OCI-LY1 (cell line): Measurements from ENCODE around the gene USP54.

Source experiments
- H2AFZ ChIP-seq: fragments of 200-600 bp; sonication (generic), shearing (Covaris generic); 2 replicates; pipeline ENCODE4 v1.6.0; 2014; ENCODE audit warnings: antibody characterized with exemption, mild to moderate bottlenecking, low read length
- H3F3A ChIP-seq: fragments of 200-600 bp; sonication (generic), shearing (Covaris generic); 2 replicates; pipeline ENCODE4 v1.6.0; 2014; ENCODE audit warnings: mild to moderate bottlenecking, antibody characterized with exemption, low read length, moderate library complexity; ENCODE audit not compliant: insufficient read depth
- H3K27ac ChIP-seq: fragments of 200-600 bp; sonication (generic); 2 replicates; pipeline ENCODE4 v1.5.1; 2014; ENCODE audit warnings: low read length, mixed run types, mild to moderate bottlenecking, low read depth; ENCODE audit not compliant: poor library complexity, severe bottlenecking
- H3K27me3 ChIP-seq: fragments of 200-600 bp; sonication (generic); 2 replicates; pipeline ENCODE4 v1.6.0; 2014; ENCODE audit warnings: antibody characterized with exemption, mild to moderate bottlenecking, low read length, moderate library complexity; ENCODE audit not compliant: insufficient read depth
- H3K36me3 ChIP-seq: fragments of 200-600 bp; sonication (generic); 2 replicates; pipeline ENCODE4 v1.6.1; 2014; ENCODE audit warnings: mild to moderate bottlenecking, antibody characterized with exemption, low read length, moderate library complexity, mixed read lengths; ENCODE audit not compliant: insufficient read depth
- H3K4me1 ChIP-seq: fragments of 200-600 bp; sonication (generic); 2 replicates; pipeline ENCODE4 v1.5.1; 2014; ENCODE audit warnings: mild to moderate bottlenecking, low read length, moderate library complexity; ENCODE audit not compliant: insufficient read depth, severe bottlenecking
- H3K4me2 ChIP-seq: fragments of 200-600 bp; sonication (generic), shearing (Covaris generic); 2 replicates; pipeline ENCODE4 v1.6.1; 2014; ENCODE audit warnings: low read length
- H3K4me3 ChIP-seq: fragments of 200-600 bp; sonication (generic); 2 replicates; pipeline ENCODE4 v1.5.1; 2014; ENCODE audit warnings: low read length, low read depth, mild to moderate bottlenecking, mixed read lengths; ENCODE audit not compliant: poor library complexity, severe bottlenecking
- H3K79me2 ChIP-seq: fragments of 200-600 bp; shearing (Covaris generic); 2 replicates; pipeline ENCODE4 v1.6.1; 2016; ENCODE audit warnings: mixed run types, low read length, mixed read lengths; ENCODE audit not compliant: insufficient read depth
- H3K9ac ChIP-seq: fragments of 200-600 bp; sonication (generic), shearing (Covaris generic); 2 replicates; pipeline ENCODE4 v1.6.1; 2014; ENCODE audit warnings: mild to moderate bottlenecking, low read length, mixed read lengths
- H3K9me2 ChIP-seq: fragments of 200-600 bp; sonication (generic), shearing (Covaris generic); 2 replicates; pipeline ENCODE4 v1.6.1; 2014; ENCODE audit warnings: low read depth, mild to moderate bottlenecking, low read length, mixed read lengths
- H3K9me3 ChIP-seq: fragments of 200-600 bp; shearing (Covaris generic); 2 replicates; pipeline ENCODE4 v1.6.1; 2014; ENCODE audit warnings: low read length, mixed read lengths
- H4K20me1 ChIP-seq: fragments of 200-600 bp; sonication (generic), shearing (Covaris generic); 2 replicates; pipeline ENCODE4 v1.6.0; 2016; ENCODE audit warnings: mild to moderate bottlenecking, low read length; ENCODE audit not compliant: insufficient read depth
- EZH2 ChIP-seq: fragments of 200-600 bp; sonication (generic), shearing (Covaris generic); IDR thresholded peaks from 2 replicates; pipeline ENCODE4 v1.8.0; 2017; ENCODE audit warnings: borderline replicate concordance, mixed run types, mild to moderate bottlenecking, antibody characterized with exemption, low read length, moderate library complexity, mixed read lengths
- TF ChIP-seq, protein P1 (sequence below): fragments of 200-600 bp; sonication (generic), shearing (Covaris generic); IDR thresholded peaks from 2 replicates; pipeline ENCODE4 v1.5.1; 2017; ENCODE audit warnings: mild to moderate bottlenecking, antibody characterized with exemption, low read length, moderate library complexity, mixed read lengths

The USP54 gene

DNA sequence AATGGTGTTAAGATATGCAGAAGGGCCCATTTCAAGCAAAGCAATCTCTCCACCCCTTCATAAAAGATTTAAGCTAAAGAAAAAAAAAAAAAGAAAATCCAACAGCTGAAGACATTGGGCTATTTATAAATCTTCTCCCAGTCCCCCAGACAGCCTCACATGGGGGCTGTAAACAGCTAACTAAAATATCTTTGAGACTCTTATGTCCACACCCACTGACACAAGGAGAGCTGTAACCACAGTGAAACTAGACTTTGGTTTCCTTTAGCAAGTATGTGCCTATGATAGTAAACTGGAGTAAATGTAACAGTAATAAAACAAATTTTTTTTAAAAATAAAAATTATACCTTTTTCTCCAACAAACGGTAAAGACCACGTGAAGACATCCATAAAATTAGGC is 123.9 kb downstream of the USP54 start:
- H3K9me2 ChIP-seq: no peaks in the 10 kb centered on the region
- no peak overlapping the region for H3K27ac ChIP-seq
- no peak overlapping the region for H2AFZ ChIP-seq
- no peak overlapping the region for H3K4me2 ChIP-seq
- no peaks in the 10 kb centered on the region for H4K20me1 ChIP-seq
- H3K9ac ChIP-seq: no peak overlapping the region
- no peaks in the 10 kb centered on the region for H3K27me3 ChIP-seq
- no peaks in the 10 kb centered on the region for H3K79me2 ChIP-seq
- no peak overlapping the region for H3K4me3 ChIP-seq
- H3F3A ChIP-seq: no peaks in the 10 kb centered on the region
- no peaks in the 10 kb centered on the region for H3K9me3 ChIP-seq
- TF ChIP-seq, protein P1, sequence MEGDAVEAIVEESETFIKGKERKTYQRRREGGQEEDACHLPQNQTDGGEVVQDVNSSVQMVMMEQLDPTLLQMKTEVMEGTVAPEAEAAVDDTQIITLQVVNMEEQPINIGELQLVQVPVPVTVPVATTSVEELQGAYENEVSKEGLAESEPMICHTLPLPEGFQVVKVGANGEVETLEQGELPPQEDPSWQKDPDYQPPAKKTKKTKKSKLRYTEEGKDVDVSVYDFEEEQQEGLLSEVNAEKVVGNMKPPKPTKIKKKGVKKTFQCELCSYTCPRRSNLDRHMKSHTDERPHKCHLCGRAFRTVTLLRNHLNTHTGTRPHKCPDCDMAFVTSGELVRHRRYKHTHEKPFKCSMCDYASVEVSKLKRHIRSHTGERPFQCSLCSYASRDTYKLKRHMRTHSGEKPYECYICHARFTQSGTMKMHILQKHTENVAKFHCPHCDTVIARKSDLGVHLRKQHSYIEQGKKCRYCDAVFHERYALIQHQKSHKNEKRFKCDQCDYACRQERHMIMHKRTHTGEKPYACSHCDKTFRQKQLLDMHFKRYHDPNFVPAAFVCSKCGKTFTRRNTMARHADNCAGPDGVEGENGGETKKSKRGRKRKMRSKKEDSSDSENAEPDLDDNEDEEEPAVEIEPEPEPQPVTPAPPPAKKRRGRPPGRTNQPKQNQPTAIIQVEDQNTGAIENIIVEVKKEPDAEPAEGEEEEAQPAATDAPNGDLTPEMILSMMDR: no peak
- no peak for TF ChIP-seq EZH2
- H3K4me1 ChIP-seq: no peaks in the 10 kb centered on the region
- H3K36me3 ChIP-seq: peaks cover 69% of the 10 kb centered on the region

- Histone ChIP-seq H3K9me3 (no peaks in the 10 kb centered on the region), H3K4me1 (no peaks in the 10 kb centered on the region), H3K9me2 (no peaks in the 10 kb centered on the region), H3F3A (no peaks in the 10 kb centered on the region), H3K9ac (no peak overlapping the region), H3K27me3 (no peaks in the 10 kb centered on the region), H3K36me3 (peaks cover 59% of the 10 kb centered on the region), H4K20me1 (no peaks in the 10 kb centered on the region), H3K27ac (no peak overlapping the region), H3K4me2 (no peak overlapping the region), H3K4me3 (no peak overlapping the region), H3K79me2 (no peaks in the 10 kb centered on the region), H2AFZ (no peak overlapping the region)
- TF ChIP-seq, protein P1: no peak
- no peak for TF ChIP-seq EZH2
Observed at GRCh38 chr10:73465978-73466726, 125.0 kb downstream of the USP54 start.

DNA sequence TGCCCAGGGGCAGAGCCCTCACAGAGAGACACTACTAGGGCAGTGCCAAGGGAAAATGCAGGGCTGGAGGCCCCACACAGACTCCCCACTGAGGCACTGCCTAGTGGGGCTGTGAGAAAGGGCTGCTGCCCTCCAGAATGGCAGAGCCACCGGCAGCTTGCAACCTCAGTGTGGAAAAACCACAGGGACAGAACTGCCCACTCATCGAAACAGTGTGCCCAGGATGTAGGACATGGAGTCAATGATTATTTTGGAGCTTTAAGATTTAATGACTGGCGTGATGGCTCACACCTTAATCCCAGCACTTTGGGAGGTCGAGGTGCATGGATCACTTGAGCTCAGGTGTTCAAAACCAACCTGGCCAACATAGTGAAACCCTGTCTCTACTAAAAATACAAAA is 130.2 kb downstream of the USP54 start:
- Histone ChIP-seq H2AFZ (no peak overlapping the region), H3K79me2 (no peaks in the 10 kb centered on the region), H3K9ac (no peak overlapping the region), H3K4me1 (peaks cover 6% of the 10 kb centered on the region), H3K27ac (no peak overlapping the region), H3K9me2 (no peaks in the 10 kb centered on the region), H3F3A (no peaks in the 10 kb centered on the region), H3K36me3 (peaks cover 34% of the 10 kb centered on the region), H3K9me3 (no peaks in the 10 kb centered on the region), H3K27me3 (no peaks in the 10 kb centered on the region), H3K4me3 (no peak overlapping the region), H4K20me1 (no peaks in the 10 kb centered on the region), H3K4me2 (no peak overlapping the region)
- TF ChIP-seq, protein P1: no peak
- TF ChIP-seq EZH2: no peak
